Measurements from ENCODE around the gene SLC2A4.

The SLC2A4 gene

GRCh38 chr17:7325031-7325528 lies 43.6 kb downstream of the SLC2A4 start:
- TF ChIP-seq CTCF (IDR thresholded peaks at IDR 0.05; ENCODE audit: low read depth, low read length) = no peak
- no peak for DNase-seq (ENCODE audit: low read depth in 2 of 2)
- no peak overlapping the region for H3K4me3 ChIP-seq (replicated peaks in 1 of 2; ENCODE audit: low read depth in 2 of 2, low read length in 2 of 2)

- no peak overlapping the region for H3K4me3 ChIP-seq (replicated peaks in 1 of 2; ENCODE audit: low read depth in 2 of 2, low read length in 2 of 2)
- no peak for TF ChIP-seq CTCF (IDR thresholded peaks at IDR 0.05; ENCODE audit: low read depth, low read length)
- no peak for DNase-seq (ENCODE audit: low read depth in 2 of 2)
These were observed 44.7 kb downstream of the SLC2A4 start for GRCh38 chr17:7326186-7326585.

- no peak for DNase-seq (ENCODE audit: low read depth in 2 of 2)
- no peak for TF ChIP-seq CTCF (IDR thresholded peaks at IDR 0.05; ENCODE audit: low read depth, low read length)
- no peak overlapping the region for H3K4me3 ChIP-seq (replicated peaks in 1 of 2; ENCODE audit: low read depth in 2 of 2, low read length in 2 of 2)
These were observed 45.5 kb downstream of the SLC2A4 start for GRCh38 chr17:7327056-7327455.

GRCh38 chr17:7327501-7327900 lies 46.0 kb downstream of the SLC2A4 start:
- H3K4me3 ChIP-seq (replicated peaks in 1 of 2; ENCODE audit: low read depth in 2 of 2, low read length in 2 of 2) = no peak overlapping the region
- no peak for TF ChIP-seq CTCF (IDR thresholded peaks at IDR 0.05; ENCODE audit: low read depth, low read length)
- no peak for DNase-seq (ENCODE audit: low read depth in 2 of 2)

- DNase-seq (ENCODE audit: low read depth in 2 of 2) = no peak
- TF ChIP-seq CTCF (IDR thresholded peaks at IDR 0.05; ENCODE audit: low read depth, low read length) = no peak
- H3K4me3 ChIP-seq (replicated peaks in 1 of 2; ENCODE audit: low read depth in 2 of 2, low read length in 2 of 2) = peak overlapping the region in 1 of 2 donors; percentile 89
These were observed 46.5 kb downstream of the SLC2A4 start for GRCh38 chr17:7328009-7328408.

- DNase-seq (ENCODE audit: low read depth in 2 of 2) = no peak
These were observed 47.4 kb downstream of the SLC2A4 start, which contains the start of gene NEURL4 for GRCh38 chr17:7328840-7329373. NEURL4 (minus strand) TSS chr17:7329335; CDS start chr17:7329312, 23 bp downstream.

More at GRCh38 chr17:7328840-7329373, 47.4 kb downstream of the SLC2A4 start, which contains the start of gene NEURL4:
- peak within 1 kb of the TSS; percentile 89 to 90 for H3K4me3 ChIP-seq (replicated peaks in 1 of 2; ENCODE audit: low read depth in 2 of 2, low read length in 2 of 2)
- TF ChIP-seq CTCF (IDR thresholded peaks at IDR 0.05; ENCODE audit: low read depth, low read length) = no peak

Measured in cardiac fibroblast (primary cell).